GM12891 (cell line): ENCODE data around the gene LCP2.

Experiments
- DNase-seq: peaks from one replicate; pipeline ENCODE4 v3.0.0; 2011; ENCODE audit warnings: low spot score; ENCODE audit not compliant: insufficient read length
- FAIRE-seq: peaks from 2 replicates; lab custom pipeline; 2011; peaks lifted over from hg19 to GRCh38; lab: Jason Lieb, UNC
- PAX5 ChIP-seq: IDR thresholded peaks from 2 replicates; pipeline ENCODE4 v1.6.1; 2011; ENCODE audit warnings: low read length, moderate library complexity, mild to moderate bottlenecking; ENCODE audit not compliant: insufficient read depth, severe bottlenecking
- POLR2A ChIP-seq: IDR thresholded peaks from 2 replicates; pipeline ENCODE4 v1.6.1; 2011; ENCODE audit warnings: low read depth, low read length, control low read depth
- POLR2AphosphoS5 ChIP-seq: IDR thresholded peaks from 2 replicates; pipeline ENCODE4 v1.6.1; 2011; ENCODE audit warnings: low read depth, low read length, control low read depth
- POU2F2 ChIP-seq: IDR thresholded peaks from 2 replicates; pipeline ENCODE4 v1.6.1; 2011; ENCODE audit warnings: low read depth, mild to moderate bottlenecking, control low read depth, low read length, moderate library complexity
- SPI1 ChIP-seq: IDR thresholded peaks from 2 replicates; pipeline ENCODE4 v1.6.1; 2011; ENCODE audit warnings: low read depth, low read length, control low read depth
- TAF1 ChIP-seq: IDR thresholded peaks from 2 replicates; pipeline ENCODE4 v1.6.1; 2011; ENCODE audit warnings: low read depth, low read length, control low read depth

The LCP2 gene

GRCh38 chr5:170336065-170336464 is 38.5 kb upstream of the LCP2 start:
- TF ChIP-seq POLR2A (no peak), TAF1 (no peak), PAX5 (no peak), SPI1 (no peak), POLR2AphosphoS5 (no peak)
- FAIRE-seq (no peak), DNase-seq (no peak)

- no peak for TF ChIP-seq SPI1
- no peak for TF ChIP-seq TAF1
- TF ChIP-seq POLR2AphosphoS5, result no peak
- TF ChIP-seq POLR2A, result no peak
- TF ChIP-seq PAX5, result no peak
- DNase-seq (no peak), FAIRE-seq (no peak)
Observed at GRCh38 chr5:170334626-170335025, 37.0 kb upstream of the LCP2 start.

GRCh38 chr5:170333161-170333910 is 35.8 kb upstream of the LCP2 start:
- peak; percentile 80 for FAIRE-seq
- no peak for TF ChIP-seq POLR2A
- no peak for TF ChIP-seq SPI1
- TF ChIP-seq TAF1, result no peak
- TF ChIP-seq PAX5, result no peak
- no peak for TF ChIP-seq POU2F2
- TF ChIP-seq POLR2AphosphoS5, result no peak
- DNase-seq, result no peak

GRCh38 chr5:170332058-170332457 is 34.5 kb upstream of the LCP2 start:
- FAIRE-seq, result no peak
- TF ChIP-seq POLR2AphosphoS5 (no peak), TAF1 (no peak), PAX5 (no peak), POLR2A (no peak), SPI1 (no peak), POU2F2 (no peak)
- DNase-seq, result no peak

- FAIRE-seq (peak; percentile 76), DNase-seq (no peak)
- peak; percentile 60 for TF ChIP-seq SPI1
- TF ChIP-seq PAX5, result no peak
- no peak for TF ChIP-seq TAF1
Observed at GRCh38 chr5:170330568-170331054, 33.0 kb upstream of the LCP2 start.

GRCh38 chr5:170329524-170329923 is 31.9 kb upstream of the LCP2 start:
- TF ChIP-seq PAX5 (no peak), POLR2A (no peak), SPI1 (no peak), POLR2AphosphoS5 (no peak), TAF1 (no peak), POU2F2 (no peak)
- FAIRE-seq (peak; percentile 72), DNase-seq (no peak)

GRCh38 chr5:170327829-170328228 is 30.3 kb upstream of the LCP2 start:
- no peak for TF ChIP-seq POLR2A
- TF ChIP-seq POLR2AphosphoS5, result no peak
- no peak for FAIRE-seq
- DNase-seq, result no peak

- TF ChIP-seq POLR2A (no peak), POLR2AphosphoS5 (no peak), POU2F2 (no peak), SPI1 (0 out of 2 replicates have a peak, but pooled peaks have one; percentile 6), TAF1 (no peak)
- FAIRE-seq (peak; percentile 92), DNase-seq (no peak)
Observed at GRCh38 chr5:170327168-170327567, 29.6 kb upstream of the LCP2 start.

- FAIRE-seq (no peak), DNase-seq (no peak)
- TF ChIP-seq POLR2AphosphoS5, result no peak
- TF ChIP-seq POLR2A, result no peak
- no peak for TF ChIP-seq TAF1
- TF ChIP-seq SPI1, result no peak
- no peak for TF ChIP-seq PAX5
- no peak for TF ChIP-seq POU2F2
Observed at GRCh38 chr5:170319301-170319700, 21.7 kb upstream of the LCP2 start.

GRCh38 chr5:170317499-170317898 is 19.9 kb upstream of the LCP2 start:
- FAIRE-seq, result peak; percentile 47
- TF ChIP-seq POLR2AphosphoS5 (no peak), POLR2A (no peak)
- no peak for DNase-seq
